RKO (cell line): ENCODE results near the gene DGCR2.
"Not testable (repeated sequence)": the region's sequence is repeated elsewhere in the genome, so short reads cannot be mapped to it uniquely, and the experiment has no call there.

Source experiments
- DNase-seq: peaks from one replicate; pipeline ENCODE4 v3.0.0-alpha.2; 2016; ENCODE audit warnings: low spot score

DGCR2 gene

DNA sequence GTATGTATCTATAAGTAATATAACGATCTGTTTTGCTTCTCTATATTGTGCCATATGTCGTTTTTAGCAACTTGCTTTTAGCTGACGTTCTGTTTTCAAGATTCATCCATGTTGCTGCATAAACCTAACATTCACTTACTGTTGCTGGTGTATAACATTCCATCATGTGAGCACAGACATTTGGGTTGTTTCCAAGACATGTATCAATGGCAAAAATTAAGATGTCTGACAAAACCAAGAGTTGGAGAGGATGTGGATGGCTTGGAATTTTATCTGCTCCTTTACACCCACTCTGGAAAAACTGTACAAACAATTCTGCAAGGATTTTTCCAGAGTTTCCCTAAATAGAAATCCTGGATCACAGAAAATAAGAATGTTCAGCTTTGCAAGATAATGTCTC is 40.9 kb downstream of the DGCR2 start:
- DNase-seq, result no peak

GRCh38 chr22:19080853-19081252 is 41.4 kb downstream of the DGCR2 start:
- no peak for DNase-seq

DNA sequence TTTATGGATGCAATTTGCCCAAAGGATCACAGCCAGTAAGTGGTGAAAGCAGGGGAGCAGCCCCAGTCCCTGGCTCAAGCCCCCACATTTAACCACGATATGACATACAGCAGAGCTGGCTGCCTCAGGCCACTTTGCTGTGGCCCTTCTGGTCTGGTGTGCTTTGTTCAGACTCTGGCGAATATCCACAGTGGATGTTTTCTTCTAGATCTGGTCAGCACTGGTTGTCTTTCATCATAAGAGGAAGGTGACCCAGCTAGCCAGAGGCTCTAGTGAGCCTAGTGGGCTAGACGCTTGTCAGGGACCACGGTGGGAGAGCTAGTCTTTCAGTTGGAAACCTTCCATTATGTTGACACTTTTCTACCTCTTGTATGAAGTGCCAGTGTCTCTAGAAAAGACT is 42.5 kb downstream of the DGCR2 start:
- DNase-seq, result no peak

- DNase-seq, result no peak
These were observed 46.8 kb downstream of the DGCR2 start for GRCh38 chr22:19075404-19075803.

DNA sequence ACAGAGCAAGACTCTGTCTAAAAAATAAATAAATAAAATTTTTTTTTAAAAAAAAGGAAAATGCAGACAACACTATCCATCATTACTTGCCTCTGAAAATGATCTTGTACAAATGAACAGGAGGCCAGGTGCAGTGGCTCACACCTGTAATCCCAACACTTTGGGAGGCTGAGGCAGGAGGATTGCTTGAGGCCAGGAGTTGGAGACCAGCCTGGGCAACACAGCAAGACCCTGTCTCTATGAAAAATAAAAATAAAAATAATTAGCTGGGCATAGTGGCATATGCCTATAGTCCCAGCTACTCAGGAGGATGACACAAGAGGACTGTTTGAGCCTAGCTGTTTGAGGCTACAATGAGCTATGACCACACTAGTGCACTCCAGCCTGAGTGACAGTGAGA is 49.4 kb downstream of the DGCR2 start:
- not testable (repeated sequence) for DNase-seq

- DNase-seq, result no peak
These were observed 51.6 kb downstream of the DGCR2 start for GRCh38 chr22:19070397-19071169.

DNA sequence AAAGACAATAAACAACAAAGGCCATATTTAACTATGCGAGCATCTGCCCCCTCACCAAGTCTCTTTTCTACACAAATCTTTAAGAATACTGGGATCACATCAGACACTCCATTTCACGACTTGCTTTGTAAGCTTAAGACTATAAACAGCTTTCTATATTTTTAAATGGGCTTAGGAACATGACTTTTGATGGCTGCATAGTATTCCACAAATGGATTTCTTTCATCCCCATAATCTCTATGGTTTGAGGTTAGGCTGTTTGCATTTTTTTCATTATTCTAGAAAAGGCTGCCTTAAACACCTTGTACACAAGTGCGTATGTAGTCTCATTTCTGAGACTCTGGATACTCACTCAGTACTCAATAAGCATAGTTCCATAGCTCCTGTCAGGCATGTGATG is 52.8 kb downstream of the DGCR2 start:
- DNase-seq, result no peak

DNA sequence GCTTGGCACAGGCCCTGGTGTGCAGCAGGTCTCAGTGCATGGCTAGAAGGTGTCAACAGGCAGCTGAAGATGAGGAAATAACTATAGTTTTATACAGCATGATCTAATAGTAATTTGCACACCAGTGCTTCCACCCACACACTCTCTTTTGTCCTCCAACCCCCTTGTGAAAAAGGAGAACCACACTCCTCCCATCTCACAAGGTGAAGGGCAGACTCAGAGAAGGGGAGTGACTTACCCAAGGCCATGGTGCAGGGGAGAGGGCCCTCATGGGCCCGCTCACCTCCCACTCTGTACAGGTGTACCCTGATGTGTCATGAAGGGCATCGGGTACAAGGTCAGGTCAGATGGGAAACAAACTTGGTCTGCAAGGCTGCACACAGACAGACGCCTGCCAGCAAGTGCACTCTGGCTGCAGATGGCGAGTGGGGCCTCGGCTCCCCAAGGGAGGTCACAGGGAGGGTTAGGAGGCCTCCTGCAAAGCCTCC is 53.4 kb downstream of the DGCR2 start:
- no peak for DNase-seq

- DNase-seq, result no peak
These were observed 54.4 kb downstream of the DGCR2 start for GRCh38 chr22:19067696-19068348.

DNA sequence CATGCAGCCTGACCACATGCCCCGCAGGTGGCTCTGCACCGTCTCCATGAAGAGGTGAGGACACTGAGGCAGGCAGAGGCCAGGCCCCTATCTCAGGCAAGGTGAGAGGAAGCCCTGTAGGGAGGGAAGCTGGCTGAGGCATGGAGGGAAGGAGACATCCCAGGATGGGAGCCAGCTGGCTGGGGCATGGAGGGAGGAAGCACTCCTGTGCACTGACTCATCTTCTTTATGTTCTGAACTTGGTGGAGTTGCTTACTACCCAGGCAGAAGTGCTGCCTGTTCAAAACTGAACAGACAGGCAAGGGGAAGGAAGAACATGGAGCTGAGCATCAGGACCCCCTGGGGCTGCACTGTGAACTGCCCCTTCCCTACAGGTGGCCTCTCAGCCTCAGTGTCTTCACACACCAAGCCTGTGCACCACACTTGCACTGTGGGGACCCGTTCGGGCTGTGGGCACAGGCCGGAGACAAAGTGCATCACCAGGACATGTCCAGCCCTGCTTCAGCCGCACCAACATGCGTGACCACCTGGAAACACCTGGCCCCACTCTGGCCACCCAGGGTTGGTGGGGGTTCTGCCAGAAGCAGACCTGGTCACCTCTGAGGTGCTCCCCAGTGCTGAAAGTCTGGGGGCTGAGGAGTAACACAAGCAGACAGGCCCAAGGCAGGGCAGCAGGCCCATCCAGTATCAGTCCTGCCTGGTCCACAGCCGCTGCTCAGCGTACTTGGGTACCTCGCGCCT is 55.5 kb downstream of the DGCR2 start:
- DNase-seq, result no peak

DNA sequence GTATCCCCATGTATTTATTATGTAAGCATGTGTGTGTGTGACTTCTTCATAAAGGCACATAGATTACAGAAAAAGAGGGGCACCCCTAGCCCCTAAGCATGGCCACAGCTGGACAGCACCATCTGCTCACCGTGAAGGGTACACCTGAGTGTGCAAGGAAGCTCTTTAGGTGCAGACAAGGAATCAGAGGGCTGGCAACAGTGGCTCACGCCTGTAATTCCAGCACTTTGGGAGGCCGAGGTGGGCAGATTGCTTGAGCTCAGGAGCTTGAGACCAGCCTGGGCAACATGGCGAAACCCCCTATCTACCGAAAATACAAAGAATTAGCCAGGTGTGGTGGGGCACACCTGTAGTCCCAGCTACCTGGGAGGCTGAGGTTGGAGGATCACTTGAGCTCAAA is 56.3 kb downstream of the DGCR2 start:
- no peak for DNase-seq

DNA sequence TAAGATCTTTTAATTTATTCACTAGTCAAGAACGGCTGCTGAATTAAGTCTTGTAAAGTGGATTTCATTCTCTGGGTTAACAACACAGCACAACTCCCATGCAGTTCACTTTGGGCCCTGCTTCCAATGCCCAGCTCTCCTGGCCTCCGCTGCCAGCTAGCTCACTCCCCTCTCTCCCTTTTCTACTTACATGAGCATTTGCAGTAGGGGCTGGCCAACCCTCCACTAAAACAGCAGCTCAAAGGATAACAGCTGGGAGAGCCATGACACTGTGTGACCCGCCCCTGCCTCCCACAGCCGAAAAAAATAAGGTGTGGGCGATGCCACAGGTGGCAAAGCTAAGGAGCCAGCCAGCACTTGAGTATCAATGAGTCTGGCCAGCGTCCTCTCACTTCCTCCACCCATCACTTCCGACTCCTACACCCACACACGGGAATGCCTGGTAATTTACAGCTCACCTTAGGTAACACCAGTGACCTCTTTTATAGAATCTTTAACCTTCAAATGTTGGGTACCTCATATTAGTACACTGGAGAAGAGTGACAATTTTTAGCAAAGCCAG is 56.8 kb downstream of the DGCR2 start:
- no peak for DNase-seq

DNA sequence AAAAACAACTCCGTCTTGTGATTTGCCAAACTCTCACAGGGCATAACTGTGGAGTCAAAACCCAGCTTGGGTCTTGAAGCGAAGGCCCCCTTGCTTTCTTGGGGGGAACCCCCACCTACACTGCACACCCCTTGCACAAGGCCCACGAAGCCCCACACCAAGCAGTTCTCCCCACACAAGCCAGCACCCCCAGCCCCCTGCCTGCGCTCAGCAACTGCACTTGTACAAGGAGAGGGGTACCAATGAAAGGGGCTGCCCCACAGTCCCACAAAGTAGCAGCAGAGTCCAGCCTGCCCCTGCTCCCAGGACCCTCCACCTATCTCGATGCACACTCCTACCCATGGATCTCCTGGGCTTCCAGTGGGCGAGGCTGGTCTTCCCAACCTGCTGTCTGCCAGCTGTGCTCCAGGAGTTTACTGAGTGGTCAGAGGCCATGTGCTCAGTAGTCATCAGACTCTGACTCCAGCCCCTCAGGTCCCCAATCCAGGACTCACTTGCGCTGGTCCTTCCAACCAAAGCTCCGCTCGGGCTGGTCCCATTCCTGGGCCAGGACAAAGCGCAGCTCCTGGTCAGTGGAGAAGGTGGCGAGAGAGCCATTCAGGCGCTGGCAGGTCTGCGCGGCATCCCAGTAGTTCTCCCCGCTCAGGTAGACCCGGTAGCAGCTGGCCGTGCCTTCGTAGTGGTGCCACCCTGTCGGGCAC is 57.7 kb downstream of the DGCR2 start:
- no peak for DNase-seq

DNA sequence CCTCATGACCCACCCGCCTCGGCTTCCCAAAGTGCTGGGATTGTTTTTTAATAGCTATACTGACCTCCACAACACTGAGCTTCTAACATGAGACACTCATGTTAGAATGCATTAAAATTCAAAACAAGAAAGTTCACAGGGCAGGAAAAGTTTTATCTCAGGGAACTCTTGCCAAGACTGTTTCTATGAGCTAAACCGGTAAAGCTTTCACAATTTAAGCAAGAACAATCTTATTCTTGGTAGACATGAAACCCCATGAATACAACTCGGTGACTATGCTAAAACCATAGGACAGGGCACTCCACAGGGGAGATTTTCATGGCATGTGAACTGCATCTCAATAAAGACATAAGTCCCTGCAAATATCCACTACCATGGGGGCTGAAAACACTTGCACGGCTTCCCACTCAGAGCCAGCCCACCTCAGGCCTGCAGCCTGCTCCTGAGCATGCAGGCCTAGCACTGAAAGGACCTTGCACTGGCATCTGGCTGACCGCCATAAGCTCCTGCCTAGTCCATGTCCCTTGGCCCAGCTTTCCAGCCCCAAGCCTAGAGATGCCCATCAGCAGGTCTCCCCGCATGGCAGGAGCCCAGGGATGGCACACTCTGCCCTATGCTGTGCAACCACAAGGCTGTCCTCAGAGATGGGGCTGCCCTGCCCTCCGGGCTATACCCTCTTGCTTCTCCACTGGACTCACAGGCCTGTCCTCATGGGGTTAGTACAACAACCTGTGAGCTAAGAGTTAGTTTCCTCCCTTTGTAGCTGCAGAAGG is 58.4 kb downstream of the DGCR2 start:
- no peak for DNase-seq

- DNase-seq, result no peak
These were observed 59.3 kb downstream of the DGCR2 start for GRCh38 chr22:19062943-19063308.

- DNase-seq, result no peak
These were observed 59.9 kb downstream of the DGCR2 start for GRCh38 chr22:19062139-19062942.

GRCh38 chr22:19061471-19062138 is 60.6 kb downstream of the DGCR2 start:
- DNase-seq, result no peak

DNA sequence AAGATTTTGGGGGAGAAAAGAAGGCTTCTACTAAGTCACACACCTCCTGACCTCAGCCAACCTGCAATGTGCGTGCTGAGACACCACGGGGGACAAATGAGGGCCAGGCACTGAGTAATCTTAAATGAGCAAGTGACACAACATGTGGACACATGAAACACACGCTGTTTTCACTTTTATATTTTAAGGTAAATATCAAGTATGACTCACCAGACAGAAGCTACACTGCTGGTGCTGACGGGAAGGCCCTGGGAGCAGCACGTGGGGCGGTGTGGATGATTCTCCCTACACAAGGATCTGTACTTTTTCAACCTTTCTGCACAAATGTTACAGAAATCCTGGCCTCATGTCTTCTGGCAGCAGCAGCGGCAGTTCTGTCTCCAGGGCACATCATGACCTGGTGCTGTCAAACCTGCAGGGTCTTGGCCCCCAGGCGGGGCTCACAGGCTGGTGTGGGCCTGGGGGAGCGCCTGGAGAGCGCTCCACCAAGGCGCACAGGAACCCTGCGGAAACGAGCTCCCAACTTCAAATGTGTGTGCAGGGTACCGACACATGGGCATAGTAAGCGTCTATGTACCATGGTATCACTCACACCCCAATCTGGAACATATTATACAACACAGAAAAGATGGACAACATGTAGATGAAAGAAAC is 61.7 kb downstream of the DGCR2 start:
- DNase-seq, result no peak
